ENCODE measurements around the gene HOTAIR.

Gene HOTAIR

GRCh38 chr12:53968214-53969127 lies 6.3 kb downstream of the HOTAIR start:
- H3K27ac ChIP-seq = no peak overlapping the region
- H3K4me1 ChIP-seq (ENCODE audit: control insufficient read depth in 1 of 2, insufficient read depth in 1 of 2, low read depth in 1 of 2, low read length in 1 of 2) = peaks cover 0 to 2% of the 10 kb centered on the region in 2 experiments

DNA sequence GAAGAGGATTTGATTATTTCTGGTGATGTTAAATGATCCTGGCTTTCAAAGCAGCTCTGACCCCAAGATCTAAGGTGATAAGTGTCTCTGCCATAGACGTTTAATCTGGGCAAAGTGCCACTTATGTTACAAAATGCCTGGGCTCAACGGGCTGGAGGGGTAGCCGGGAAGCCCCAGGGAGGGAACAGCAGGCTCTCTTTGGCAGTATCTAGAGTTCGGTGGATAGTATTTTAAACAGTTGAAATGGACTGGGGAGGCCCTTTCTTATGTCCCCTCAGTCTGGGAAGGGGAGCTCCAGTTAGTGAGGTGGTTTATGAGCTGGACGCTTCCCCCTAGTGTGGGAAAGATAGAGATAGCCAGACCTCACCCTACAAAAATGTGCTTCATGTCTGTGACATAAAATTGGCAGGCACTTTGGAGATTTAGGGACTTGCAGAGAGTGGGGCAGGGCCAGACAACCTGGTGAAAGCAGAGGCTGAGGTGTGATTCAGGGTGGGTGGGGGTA lies 7.3 kb downstream of the HOTAIR start:
- Histone ChIP-seq H3K4me3 (ENCODE audit: low read depth in 1 of 2, low read length in 1 of 2) (no peak overlapping the region), H3K36me3 (no peaks in the 10 kb centered on the region), H3K9me3 (no peaks in the 10 kb centered on the region), H3K27me3 (peaks cover 100% of the 10 kb centered on the region), H3K4me1 (ENCODE audit: control insufficient read depth in 1 of 2, insufficient read depth in 1 of 2, low read depth in 1 of 2, low read length in 1 of 2) (no peaks in the 10 kb centered on the region), H3K27ac (no peak overlapping the region)
- TF ChIP-seq, protein P1, sequence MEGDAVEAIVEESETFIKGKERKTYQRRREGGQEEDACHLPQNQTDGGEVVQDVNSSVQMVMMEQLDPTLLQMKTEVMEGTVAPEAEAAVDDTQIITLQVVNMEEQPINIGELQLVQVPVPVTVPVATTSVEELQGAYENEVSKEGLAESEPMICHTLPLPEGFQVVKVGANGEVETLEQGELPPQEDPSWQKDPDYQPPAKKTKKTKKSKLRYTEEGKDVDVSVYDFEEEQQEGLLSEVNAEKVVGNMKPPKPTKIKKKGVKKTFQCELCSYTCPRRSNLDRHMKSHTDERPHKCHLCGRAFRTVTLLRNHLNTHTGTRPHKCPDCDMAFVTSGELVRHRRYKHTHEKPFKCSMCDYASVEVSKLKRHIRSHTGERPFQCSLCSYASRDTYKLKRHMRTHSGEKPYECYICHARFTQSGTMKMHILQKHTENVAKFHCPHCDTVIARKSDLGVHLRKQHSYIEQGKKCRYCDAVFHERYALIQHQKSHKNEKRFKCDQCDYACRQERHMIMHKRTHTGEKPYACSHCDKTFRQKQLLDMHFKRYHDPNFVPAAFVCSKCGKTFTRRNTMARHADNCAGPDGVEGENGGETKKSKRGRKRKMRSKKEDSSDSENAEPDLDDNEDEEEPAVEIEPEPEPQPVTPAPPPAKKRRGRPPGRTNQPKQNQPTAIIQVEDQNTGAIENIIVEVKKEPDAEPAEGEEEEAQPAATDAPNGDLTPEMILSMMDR (IDR thresholded peaks at IDR 0.05) = no peak

More at GRCh38 chr12:53968214-53969127, 6.3 kb downstream of the HOTAIR start:
- no peaks in the 10 kb centered on the region for H3K36me3 ChIP-seq
- H3K27me3 ChIP-seq = peaks cover 100% of the 10 kb centered on the region
- H3K9me3 ChIP-seq = no peaks in the 10 kb centered on the region
- TF ChIP-seq, protein P1 (IDR thresholded peaks at IDR 0.05) = no peak
- no peak overlapping the region for H3K4me3 ChIP-seq (ENCODE audit: low read depth in 1 of 2, low read length in 1 of 2)

- Histone ChIP-seq H3K9me3 (no peaks in the 10 kb centered on the region), H3K36me3 (no peaks in the 10 kb centered on the region), H3K4me1 (ENCODE audit: control insufficient read depth in 1 of 2, insufficient read depth in 1 of 2, low read depth in 1 of 2, low read length in 1 of 2) (no peaks in the 10 kb centered on the region), H3K27ac (no peak overlapping the region), H3K4me3 (ENCODE audit: low read depth in 1 of 2, low read length in 1 of 2) (no peak overlapping the region), H3K27me3 (peaks cover 100% of the 10 kb centered on the region)
- TF ChIP-seq, protein P1 (IDR thresholded peaks at IDR 0.05) = no peak
Measured at GRCh38 chr12:53966385-53967133, 8.2 kb downstream of the HOTAIR start.

- no peaks in the 10 kb centered on the region for H3K9me3 ChIP-seq
- H3K36me3 ChIP-seq = no peaks in the 10 kb centered on the region
- H3K27ac ChIP-seq = no peak overlapping the region
- TF ChIP-seq, protein P1 (IDR thresholded peaks at IDR 0.05) = no peak
- H3K27me3 ChIP-seq = peaks cover 100% of the 10 kb centered on the region
- no peaks in the 10 kb centered on the region for H3K4me1 ChIP-seq (ENCODE audit: control insufficient read depth in 1 of 2, insufficient read depth in 1 of 2, low read depth in 1 of 2, low read length in 1 of 2)
- H3K4me3 ChIP-seq (ENCODE audit: low read depth in 1 of 2, low read length in 1 of 2) = no peak overlapping the region
Measured at GRCh38 chr12:53966085-53966384, 8.7 kb downstream of the HOTAIR start.

DNA sequence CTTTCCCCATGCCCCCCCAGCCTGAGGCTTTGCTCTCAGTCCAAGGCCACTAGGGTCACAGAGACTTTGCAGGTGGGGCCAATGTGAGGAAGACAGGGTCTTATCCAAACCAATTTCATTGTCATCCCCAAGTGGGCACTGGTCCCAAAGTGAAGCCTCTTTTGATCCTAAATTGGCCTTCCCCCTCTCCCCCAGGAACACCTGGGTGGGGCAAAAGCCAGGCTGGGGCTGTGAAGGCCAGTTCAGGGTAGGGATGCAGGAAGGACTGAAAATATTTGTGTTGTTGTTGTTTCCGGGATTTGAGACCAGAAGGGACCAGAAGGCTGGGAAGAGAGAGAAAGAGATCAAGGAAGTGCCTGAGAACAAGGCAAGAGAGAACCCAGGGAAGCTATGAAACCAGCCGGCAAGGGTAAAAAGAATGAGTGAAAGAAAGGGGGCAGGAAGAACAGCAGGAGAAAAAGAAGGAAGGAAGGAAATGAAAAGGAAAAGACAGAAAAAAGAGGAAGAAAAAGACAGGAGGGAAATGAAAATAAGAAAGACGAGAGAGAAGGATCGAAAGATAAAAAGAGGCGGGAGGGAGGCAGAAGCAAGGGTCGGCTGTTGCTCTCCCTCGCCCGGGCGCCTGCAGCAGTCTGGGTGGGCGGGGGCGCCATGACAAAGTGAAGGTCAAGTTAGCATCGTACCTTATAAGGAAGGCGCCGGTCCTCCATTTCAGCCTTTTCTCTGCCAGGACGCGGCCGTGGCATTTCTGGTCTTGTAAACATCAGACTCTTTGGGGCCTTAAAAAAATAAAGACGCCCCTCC lies 9.3 kb downstream of the HOTAIR start:
- no peak overlapping the region for H3K4me3 ChIP-seq (ENCODE audit: low read depth in 1 of 2, low read length in 1 of 2)
- no peaks in the 10 kb centered on the region for H3K9me3 ChIP-seq
- TF ChIP-seq, protein P1 (IDR thresholded peaks at IDR 0.05) = no peak
- no peak overlapping the region for H3K27ac ChIP-seq
- H3K36me3 ChIP-seq = no peaks in the 10 kb centered on the region
- peaks cover 100% of the 10 kb centered on the region for H3K27me3 ChIP-seq
- H3K4me1 ChIP-seq (ENCODE audit: control insufficient read depth in 1 of 2, insufficient read depth in 1 of 2, low read depth in 1 of 2, low read length in 1 of 2) = no peaks in the 10 kb centered on the region

All from neutrophil (primary cell).